ENCODE measurements around the gene SLC41A3.

The SLC41A3 gene

DNA sequence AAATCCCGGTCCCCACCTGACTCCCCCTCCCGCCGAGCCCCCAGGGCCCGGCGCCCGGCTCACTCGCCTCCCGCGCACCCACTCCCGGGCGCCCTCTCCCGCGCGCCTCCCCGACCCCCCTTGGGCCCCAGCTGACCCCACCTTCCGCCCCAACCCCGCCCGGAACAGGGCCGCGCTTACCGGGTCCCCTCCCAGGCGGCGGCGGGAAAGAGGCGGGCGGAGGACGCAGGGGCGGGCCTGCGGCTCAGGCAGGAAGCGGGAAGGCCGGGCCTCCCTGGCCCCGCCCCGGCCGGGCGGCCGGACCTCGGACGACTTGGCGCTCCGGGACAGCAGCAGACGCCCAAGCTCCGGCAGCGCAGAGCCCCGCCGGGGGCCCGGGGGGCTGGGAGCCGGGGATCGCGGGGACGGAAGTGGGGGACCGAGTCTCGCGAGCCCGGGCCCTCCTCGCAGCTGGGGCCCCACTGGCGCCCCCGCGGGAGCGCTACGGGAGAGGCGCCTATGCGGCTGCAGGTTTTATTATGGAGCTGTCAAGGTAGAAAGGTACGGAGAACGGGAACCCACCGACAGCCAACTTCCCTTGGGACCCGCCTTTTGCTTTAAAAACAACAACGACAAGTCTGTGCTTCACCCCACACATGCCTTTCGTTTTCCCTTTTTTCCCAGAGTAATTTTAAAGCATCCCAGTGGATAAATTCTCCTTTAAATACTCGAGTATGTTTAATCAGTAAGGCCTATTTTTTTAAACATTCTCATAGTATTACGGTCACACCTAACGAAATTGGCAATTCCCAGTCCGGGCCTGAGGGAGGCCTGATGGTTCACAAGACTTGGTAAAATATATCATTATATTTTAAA, at the start of gene SLC41A3:
Gene SLC41A3 (minus strand): TSS at position 212 of the 855 bp plus-strand sequence. CDS start 15,905 bp downstream, outside the sequence.
- peak; percentile 66 to 83 for DNase-seq (ENCODE audit: low read depth in 1 of 2, low spot score in 1 of 2)

- no peak for DNase-seq (ENCODE audit: low read depth in 1 of 2, low spot score in 1 of 2)
Measured at GRCh38 chr3:126133606-126134005, 49.7 kb upstream of the SLC41A3 start.

- DNase-seq (ENCODE audit: low read depth in 1 of 2, low spot score in 1 of 2), result no peak
Measured at GRCh38 chr3:126132751-126133511, 49.0 kb upstream of the SLC41A3 start.

GRCh38 chr3:126131881-126132750, 48.2 kb upstream of the SLC41A3 start:
- no peak for DNase-seq (ENCODE audit: low read depth in 1 of 2, low spot score in 1 of 2)

GRCh38 chr3:126130981-126131745, 47.2 kb upstream of the SLC41A3 start:
- DNase-seq (ENCODE audit: low read depth in 1 of 2, low spot score in 1 of 2), result no peak

DNA sequence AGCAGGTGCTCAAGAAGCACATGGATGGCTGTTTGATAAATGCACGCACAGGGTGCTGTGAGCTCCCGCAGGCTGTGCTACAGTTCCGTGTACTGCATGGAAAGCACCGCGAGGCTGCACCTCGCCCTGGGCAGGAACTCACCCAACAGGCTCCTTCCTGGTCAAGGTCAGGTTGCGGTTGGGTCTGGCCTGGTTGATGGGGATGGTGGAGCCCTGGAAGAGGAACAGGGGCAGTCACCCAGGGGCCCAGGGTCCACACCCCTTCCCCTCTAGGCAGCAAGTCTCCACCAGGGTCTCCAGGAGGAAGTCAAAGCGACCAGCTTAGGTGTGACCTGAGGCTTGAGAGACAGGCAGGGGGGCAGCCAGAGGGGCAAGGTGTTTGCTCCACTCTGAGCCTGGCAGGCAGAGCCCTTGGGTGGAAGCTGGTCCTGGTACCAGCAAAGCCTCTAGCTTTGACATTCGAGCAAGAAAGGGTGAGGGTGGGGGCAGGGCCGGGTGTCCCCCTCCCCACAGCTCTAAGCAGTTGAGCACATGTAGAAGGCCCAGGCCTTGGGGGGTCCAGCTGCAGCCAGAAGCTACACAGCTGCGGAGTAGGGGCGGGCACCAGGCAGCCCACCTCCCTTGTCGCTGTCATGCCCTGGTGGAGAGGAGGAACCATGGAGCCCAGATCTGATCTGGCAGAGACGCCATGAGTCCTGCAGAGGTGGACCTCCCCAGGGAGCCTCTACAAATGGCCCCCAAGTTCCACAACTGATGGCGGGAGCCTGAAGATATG, 46.3 kb upstream of the SLC41A3 start:
- DNase-seq (ENCODE audit: low read depth in 1 of 2, low spot score in 1 of 2), result no peak

DNA sequence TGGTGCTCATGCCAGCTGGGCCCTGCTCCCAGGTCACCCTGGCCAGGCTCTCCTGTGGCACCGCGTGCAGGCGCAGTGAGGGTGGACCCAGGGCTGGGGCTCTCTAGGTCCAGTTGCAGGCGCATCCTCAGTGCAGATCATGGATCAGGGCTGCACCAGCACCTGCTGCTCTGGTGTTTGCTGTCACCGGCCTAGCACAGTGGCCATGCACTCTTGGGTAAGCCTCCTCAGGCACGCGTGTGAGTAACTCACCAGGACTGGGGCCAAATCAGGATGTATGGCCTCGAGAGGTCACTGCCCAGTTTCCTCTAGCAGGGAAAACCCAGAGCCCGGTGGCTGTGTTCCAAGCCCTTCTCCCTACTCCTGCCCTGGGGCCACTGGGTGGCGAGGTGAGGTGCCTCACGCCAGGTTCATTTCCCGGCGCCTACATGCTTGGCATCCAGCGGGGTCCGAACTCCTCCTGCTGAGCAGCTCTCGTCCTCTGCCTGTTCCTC, 45.5 kb upstream of the SLC41A3 start:
- no peak for DNase-seq (ENCODE audit: low read depth in 1 of 2, low spot score in 1 of 2)

DNA sequence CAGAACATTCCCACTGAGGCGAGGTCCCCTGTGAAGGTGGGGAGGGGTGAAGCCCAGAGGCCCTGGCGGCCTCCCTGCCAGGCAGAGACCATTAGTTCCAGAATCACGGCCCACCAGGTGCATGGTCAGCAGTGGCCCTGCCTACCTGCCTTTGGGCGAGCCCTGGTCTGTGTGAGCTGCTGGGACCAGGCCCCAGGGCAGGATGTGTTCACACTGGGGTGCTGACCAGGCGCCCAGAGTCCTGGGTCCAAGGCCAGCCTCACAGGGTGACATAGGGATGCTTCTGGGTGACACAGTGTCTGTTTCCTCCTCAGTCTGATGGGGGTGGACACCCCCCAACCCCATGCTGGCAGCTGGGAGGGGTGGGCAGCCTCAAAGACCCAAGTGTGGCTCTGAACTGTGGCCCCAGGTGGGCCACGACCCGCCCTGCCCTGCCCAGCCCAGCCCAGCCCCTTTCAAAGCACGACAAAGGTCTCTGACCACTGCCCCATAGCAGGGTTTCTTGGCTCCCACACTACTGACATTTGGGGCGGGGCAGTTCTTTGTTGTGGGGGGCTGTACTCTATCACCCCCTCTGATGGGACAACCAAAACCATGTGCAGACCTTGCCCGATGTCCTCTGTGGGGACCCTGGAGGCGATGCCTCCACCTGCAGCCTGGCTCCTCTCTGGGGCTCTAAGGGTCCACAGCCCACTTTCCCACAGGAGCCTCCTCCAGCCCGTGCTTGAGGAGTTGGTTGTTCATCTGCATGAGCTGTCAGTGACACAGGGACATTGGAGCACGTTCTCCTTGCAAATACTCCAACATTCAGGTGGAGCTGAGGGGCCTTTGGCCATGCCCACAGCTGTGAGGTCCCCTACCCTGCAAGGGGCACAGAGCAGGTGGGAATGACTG, 44.8 kb upstream of the SLC41A3 start:
- DNase-seq (ENCODE audit: low read depth in 1 of 2, low spot score in 1 of 2), result no peak

- no peak for DNase-seq (ENCODE audit: low read depth in 1 of 2, low spot score in 1 of 2)
Measured at GRCh38 chr3:126127904-126128303, 44.0 kb upstream of the SLC41A3 start.

- DNase-seq (ENCODE audit: low read depth in 1 of 2, low spot score in 1 of 2), result no peak
Measured at GRCh38 chr3:126127452-126127851, 43.5 kb upstream of the SLC41A3 start.

DNA sequence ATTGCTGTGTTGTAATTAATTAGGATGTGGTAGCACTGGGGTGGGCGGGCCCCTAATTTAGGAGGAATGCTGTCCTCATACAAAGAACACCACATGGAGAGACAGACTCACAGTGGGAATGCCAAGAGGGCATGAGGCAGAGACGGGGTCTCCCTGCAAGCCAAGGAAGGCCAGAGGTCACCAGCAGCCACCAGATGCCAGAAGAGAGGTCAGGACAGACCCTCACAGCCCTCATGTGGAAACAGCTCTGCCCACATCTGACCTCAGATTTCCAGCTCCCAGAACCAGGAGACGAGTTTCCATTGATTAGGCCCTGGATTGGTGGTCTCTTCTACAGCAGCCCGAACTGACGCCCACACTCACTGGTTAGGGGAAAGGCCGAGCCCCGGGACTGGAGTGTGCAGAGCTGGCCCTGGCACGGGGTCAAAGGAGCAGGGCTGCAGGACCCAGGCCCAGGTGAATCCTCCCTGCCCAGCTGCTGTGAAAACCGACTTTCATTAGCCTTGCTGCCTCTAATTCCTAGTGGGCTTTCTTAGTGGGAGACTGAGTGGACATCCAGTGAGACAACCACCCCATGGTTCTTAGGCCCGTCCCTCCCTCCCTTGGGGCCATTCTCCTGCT, 43.0 kb upstream of the SLC41A3 start:
- no peak for DNase-seq (ENCODE audit: low read depth in 1 of 2, low spot score in 1 of 2)

- DNase-seq (ENCODE audit: low read depth in 1 of 2, low spot score in 1 of 2), result no peak
Measured at GRCh38 chr3:126126286-126126685, 42.4 kb upstream of the SLC41A3 start.

- no peak for DNase-seq (ENCODE audit: low read depth in 1 of 2, low spot score in 1 of 2)
Measured at GRCh38 chr3:126125781-126126251, 41.9 kb upstream of the SLC41A3 start.

DNA sequence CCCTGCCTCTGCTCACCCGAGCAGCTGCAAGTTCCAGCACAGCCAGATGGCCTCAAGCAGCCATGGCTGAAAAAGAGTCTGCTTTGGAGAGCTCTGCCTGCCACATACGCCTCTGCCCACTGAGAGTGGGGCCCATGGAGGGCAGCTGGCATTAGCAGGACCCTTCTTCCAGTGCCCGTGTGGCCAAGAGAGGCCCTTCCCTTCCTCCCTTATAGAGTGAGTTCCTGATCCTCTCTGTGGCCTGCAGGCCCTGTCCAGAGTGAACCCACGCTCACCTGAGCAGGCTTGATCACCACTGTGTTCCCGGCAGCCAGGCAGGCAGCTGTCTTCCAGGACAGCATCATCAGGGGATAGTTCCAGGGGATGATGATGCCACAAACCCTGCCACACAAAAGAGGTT, 41.4 kb upstream of the SLC41A3 start:
- DNase-seq (ENCODE audit: low read depth in 1 of 2, low spot score in 1 of 2), result no peak

- no peak for DNase-seq (ENCODE audit: low read depth in 1 of 2, low spot score in 1 of 2)
Measured at GRCh38 chr3:126124896-126125295, 41.0 kb upstream of the SLC41A3 start.

- no peak for DNase-seq (ENCODE audit: low read depth in 1 of 2, low spot score in 1 of 2)
Measured at GRCh38 chr3:126124148-126124868, 40.4 kb upstream of the SLC41A3 start.

- no peak for DNase-seq (ENCODE audit: low read depth in 1 of 2, low spot score in 1 of 2)
Measured at GRCh38 chr3:126121632-126122031, 37.7 kb upstream of the SLC41A3 start.
